HEK293T (cell line): ENCODE data around the gene ELOB.

Experiments
- CTCF ChIA-PET: fragments of 350-600 bp; formaldehyde crosslinking; extraction: SDS; loops from one replicate; lab custom pipeline; 2021; ENCODE audit warnings: antibody characterized with exemption, inconsistent platforms; lab: Yijun Ruan, JAX
- POLR2A ChIA-PET: fragments of 350-600 bp; formaldehyde crosslinking; extraction: SDS; loops from one replicate; lab custom pipeline; 2020; ENCODE audit warnings: antibody characterized with exemption, inconsistent platforms; lab: Yijun Ruan, JAX
- DNase-seq: peaks from one replicate; pipeline ENCODE4 v3.0.0; 2012; ENCODE audit warnings: mixed read lengths; ENCODE audit errors: extremely low spot score
- ARNT ChIP-seq: fragments of 450-650 bp; IDR thresholded peaks from 2 replicates; pipeline ENCODE4 v1.6.1; 2017; ENCODE audit warnings: mild to moderate bottlenecking
- BHLHE40 ChIP-seq: fragments of 450-650 bp; IDR thresholded peaks from 2 replicates; pipeline ENCODE4 v1.6.1; 2016; ENCODE audit warnings: mild to moderate bottlenecking, moderate library complexity, borderline replicate concordance
- CTBP1 ChIP-seq: fragments of 450-650 bp; IDR thresholded peaks from 2 replicates; pipeline ENCODE4 v1.6.1; 2016; ENCODE audit warnings: borderline replicate concordance
- ELF4 ChIP-seq: fragments of 450-650 bp; IDR thresholded peaks from 2 replicates; pipeline ENCODE4 v1.6.1; 2017; ENCODE audit warnings: antibody characterized with exemption
- FOXA1 ChIP-seq: fragments of 450-650 bp; IDR thresholded peaks from 2 replicates; pipeline ENCODE4 v1.6.1; 2016; ENCODE audit warnings: mild to moderate bottlenecking
- FOXK2 ChIP-seq: fragments of 450-650 bp; IDR thresholded peaks from 2 replicates; pipeline ENCODE4 v1.6.1; 2016; ENCODE audit warnings: mild to moderate bottlenecking
- FOXM1 ChIP-seq: fragments of 450-650 bp; IDR thresholded peaks from 2 replicates; pipeline ENCODE4 v1.6.1; 2017; ENCODE audit warnings: mild to moderate bottlenecking, borderline replicate concordance
- HDGF ChIP-seq: fragments of 450-650 bp; IDR thresholded peaks from 2 replicates; pipeline ENCODE4 v1.6.1; 2017; ENCODE audit warnings: antibody characterized with exemption, borderline replicate concordance
- L3MBTL2 ChIP-seq: fragments of 450-650 bp; conservative IDR thresholded peaks from 2 replicates; pipeline ENCODE4 v1.6.1; 2016; ENCODE audit warnings: mild to moderate bottlenecking
- LEF1 ChIP-seq: fragments of 450-650 bp; IDR thresholded peaks from 2 replicates; pipeline ENCODE4 v1.6.1; 2017; ENCODE audit warnings: mild to moderate bottlenecking, borderline replicate concordance
- NFRKB ChIP-seq: fragments of 450-650 bp; IDR thresholded peaks from 2 replicates; pipeline ENCODE4 v1.6.1; 2016; ENCODE audit warnings: mild to moderate bottlenecking, moderate library complexity
- PKNOX1 ChIP-seq: fragments of 450-650 bp; IDR thresholded peaks from 2 replicates; pipeline ENCODE4 v1.6.1; 2016
- SP1 ChIP-seq: fragments of 450-650 bp; IDR thresholded peaks from 2 replicates; pipeline ENCODE4 v1.6.1; 2017
- SUZ12 ChIP-seq: fragments of 450-650 bp; IDR thresholded peaks from 2 replicates; pipeline ENCODE4 v1.6.1; 2016; ENCODE audit warnings: mild to moderate bottlenecking
- TARDBP ChIP-seq: fragments of 450-650 bp; IDR thresholded peaks from 2 replicates; pipeline ENCODE4 v1.6.1; 2016
- ZNF384 ChIP-seq: fragments of 450-650 bp; IDR thresholded peaks from 2 replicates; pipeline ENCODE4 v1.6.1; 2016

ELOB gene

GRCh38 chr16:2813771-2814221 is 36.7 kb upstream of the ELOB start:
- no peak for DNase-seq
- TF ChIP-seq PKNOX1, result no peak
- no peak for TF ChIP-seq FOXA1
- no peak for TF ChIP-seq L3MBTL2
- no peak for TF ChIP-seq CTBP1
- no peak for TF ChIP-seq TARDBP
- TF ChIP-seq LEF1, result no peak
- no peak for TF ChIP-seq HDGF
- TF ChIP-seq FOXK2, result no peak
- TF ChIP-seq BHLHE40, result no peak
- TF ChIP-seq SUZ12, result no peak
- no peak for TF ChIP-seq SP1
- no peak for TF ChIP-seq ARNT
- no peak for TF ChIP-seq NFRKB
- no peak for TF ChIP-seq ZNF384
- TF ChIP-seq ELF4, result no peak
- TF ChIP-seq FOXM1, result no peak
- POLR2A ChIA-PET, result no interaction called here
- CTCF ChIA-PET, result no interaction called here

- ChIA-PET POLR2A (interaction anchor here (1.8 kb wide), 1 partner anchor 34 kb away, joined by 5 read pairs; no protein-coding TSS in a partner anchor), CTCF (no interaction called here)
- no peak for DNase-seq
- TF ChIP-seq FOXA1 (no peak), SUZ12 (no peak), BHLHE40 (no peak), ELF4 (no peak)
Observed at GRCh38 chr16:2811703-2812471, 34.8 kb upstream of the ELOB start.

- ChIA-PET CTCF (interaction anchor here (0.5 kb wide), 1 partner anchor 112 kb away, joined by 5 read pairs; no protein-coding TSS in a partner anchor), POLR2A (interaction anchor here (1.8 kb wide), 1 partner anchor 32 kb away, joined by 5 read pairs; no protein-coding TSS in a partner anchor)
- TF ChIP-seq ARNT (no peak), ZNF384 (no peak), L3MBTL2 (no peak), ELF4 (no peak), BHLHE40 (no peak), TARDBP (no peak), PKNOX1 (no peak), CTBP1 (no peak), FOXM1 (no peak), NFRKB (no peak)
- DNase-seq, result no peak
Observed at GRCh38 chr16:2810651-2811050, 33.6 kb upstream of the ELOB start.

- TF ChIP-seq SP1, result no peak
- TF ChIP-seq PKNOX1, result no peak
- no peak for TF ChIP-seq NFRKB
- no peak for TF ChIP-seq FOXM1
- no peak for TF ChIP-seq HDGF
- no peak for TF ChIP-seq L3MBTL2
- TF ChIP-seq TARDBP, result no peak
- no peak for TF ChIP-seq BHLHE40
- TF ChIP-seq SUZ12, result no peak
- no peak for TF ChIP-seq LEF1
- no peak for TF ChIP-seq CTBP1
- TF ChIP-seq ARNT, result no peak
- TF ChIP-seq FOXK2, result no peak
- no peak for TF ChIP-seq FOXA1
- TF ChIP-seq ZNF384, result no peak
- no peak for TF ChIP-seq ELF4
- POLR2A ChIA-PET, result no interaction called here
- DNase-seq, result no peak
- CTCF ChIA-PET, result no interaction called here
Observed at GRCh38 chr16:2809149-2809760, 32.2 kb upstream of the ELOB start.

DNA sequence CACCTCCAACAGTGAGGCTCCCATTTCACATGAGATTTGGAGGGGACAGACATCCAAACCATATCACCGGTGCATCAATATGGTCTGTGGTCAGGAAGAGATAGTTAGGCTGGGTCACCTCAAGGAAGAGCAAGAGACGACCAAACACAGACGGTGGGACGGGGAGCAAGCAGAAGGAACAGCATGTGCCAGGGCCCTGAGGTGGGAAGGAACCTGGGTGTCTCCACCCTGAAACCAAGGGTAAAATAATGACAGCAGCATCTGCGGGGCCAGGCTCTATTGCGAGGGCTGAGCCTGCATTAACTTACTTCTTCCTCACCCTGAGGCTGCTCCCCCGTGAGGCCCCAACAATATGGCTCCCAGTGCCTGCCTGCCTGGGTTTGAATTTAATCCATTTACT is 31.1 kb upstream of the ELOB start:
- DNase-seq, result no peak
- TF ChIP-seq ELF4 (no peak), NFRKB (no peak), L3MBTL2 (no peak), FOXA1 (no peak)
- POLR2A ChIA-PET, result no interaction called here
- CTCF ChIA-PET, result no interaction called here

- POLR2A ChIA-PET, result no interaction called here
- CTCF ChIA-PET, result no interaction called here
Observed at GRCh38 chr16:2806286-2806685, 29.2 kb upstream of the ELOB start.

More at GRCh38 chr16:2806286-2806685, 29.2 kb upstream of the ELOB start:
- DNase-seq, result no peak
- TF ChIP-seq NFRKB (no peak), ZNF384 (no peak), L3MBTL2 (no peak), LEF1 (no peak), FOXM1 (no peak), ELF4 (no peak), PKNOX1 (no peak), CTBP1 (no peak), FOXA1 (no peak), SUZ12 (no peak), FOXK2 (no peak), ARNT (no peak), BHLHE40 (no peak)
